Measurements from ENCODE around the gene RUVBL2.

Gene RUVBL2

GRCh38 chr19:48989701-48990291 lies 3.9 kb upstream of the RUVBL2 start:
- DNase-seq (ENCODE audit: low read depth), result no peak

GRCh38 chr19:48990400-48990799 lies 3.3 kb upstream of the RUVBL2 start:
- no peak for DNase-seq (ENCODE audit: low read depth)

GRCh38 chr19:48991011-48991609 lies 2.6 kb upstream of the RUVBL2 start:
- DNase-seq (ENCODE audit: low read depth), result no peak

- DNase-seq (ENCODE audit: low read depth), result no peak
These were observed 1.7 kb upstream of the RUVBL2 start for GRCh38 chr19:48991873-48992580.

GRCh38 chr19:48992581-48993174 lies 1.0 kb upstream of the RUVBL2 start:
- no peak for DNase-seq (ENCODE audit: low read depth)

GRCh38 chr19:48994035-48994386 lies 324 bp downstream of the RUVBL2 start:
- no peak for DNase-seq (ENCODE audit: low read depth)

- DNase-seq (ENCODE audit: low read depth), result peak; percentile 31
These were observed 4.3 kb downstream of the RUVBL2 start for GRCh38 chr19:48997972-48998371.

GRCh38 chr19:48999481-49000325 lies 6.0 kb downstream of the RUVBL2 start:
- DNase-seq (ENCODE audit: low read depth), result peak; percentile 36

GRCh38 chr19:49004133-49004532 lies 10.4 kb downstream of the RUVBL2 start:
- no peak for DNase-seq (ENCODE audit: low read depth)

- DNase-seq (ENCODE audit: low read depth), result no peak
These were observed 11.4 kb downstream of the RUVBL2 start for GRCh38 chr19:49004964-49005614.

GRCh38 chr19:49006905-49007304 lies 13.2 kb downstream of the RUVBL2 start:
- no peak for DNase-seq (ENCODE audit: low read depth)

- DNase-seq (ENCODE audit: low read depth), result no peak
These were observed 16.1 kb downstream of the RUVBL2 start for GRCh38 chr19:49009828-49010227.

GRCh38 chr19:49010453-49010852 lies 16.8 kb downstream of the RUVBL2 start:
- no peak for DNase-seq (ENCODE audit: low read depth)

- DNase-seq (ENCODE audit: low read depth), result no peak
These were observed 17.5 kb downstream of the RUVBL2 start for GRCh38 chr19:49011194-49011593.

GRCh38 chr19:49014123-49014869 lies 20.6 kb downstream of the RUVBL2 start:
- DNase-seq (ENCODE audit: low read depth), result no peak

GRCh38 chr19:49014870-49015255 lies 21.2 kb downstream of the RUVBL2 start:
- DNase-seq (ENCODE audit: low read depth), result no peak

- DNase-seq (ENCODE audit: low read depth), result no peak
These were observed 22.6 kb downstream of the RUVBL2 start for GRCh38 chr19:49016067-49016839.

- no peak for DNase-seq (ENCODE audit: low read depth)
These were observed 23.5 kb downstream of the RUVBL2 start, which contains the start of gene LHB for GRCh38 chr19:49017041-49017665. LHB (minus strand) TSS chr19:49017091; CDS start chr19:49017081, 10 bp downstream.

GRCh38 chr19:49017666-49018351 lies 24.1 kb downstream of the RUVBL2 start:
- no peak for DNase-seq (ENCODE audit: low read depth)
